Activated B cell treated with CpG ODN at 0.5 μM for 24 hours (primary cell): Measurements from ENCODE around the gene SUCLG1. TPM values are rescaled to one million over a fixed set of nuclear protein-coding genes. Genes with fewer than 3 reads are reported as not detected.

Source experiments
- ATAC-seq: fragments of 200-7000 bp; cut with Tn5 transposase; one replicate; pipeline ENCODE4 v1.10.0; 2021; ENCODE audit warnings: low read depth, mild to moderate bottlenecking, moderate library complexity
- CTCF ChIA-PET: fragments of 350-600 bp; sonication (Branson Sonifier 250); formaldehyde crosslinking; loops from one replicate; lab custom pipeline; 2021; ENCODE audit warnings: antibody characterized with exemption; lab: Charles Lee
- POLR2A ChIA-PET: fragments of 350-600 bp; sonication (Branson Sonifier 250); formaldehyde crosslinking; loops from one replicate; lab custom pipeline; 2021; ENCODE audit warnings: antibody characterized with exemption; lab: Charles Lee
- DNase-seq: peaks from one replicate; pipeline ENCODE4 v3.0.0; 2022
- H3K27ac Mint-ChIP-seq: one replicate; pipeline ENCODE4 v1.8.0; 2020; ENCODE audit warnings: mixed read lengths
- H3K27me3 Mint-ChIP-seq: one replicate; pipeline ENCODE4 v1.8.0; 2021; ENCODE audit warnings: mixed read lengths
- H3K36me3 Mint-ChIP-seq: one replicate; pipeline ENCODE4 v1.8.0; 2021; ENCODE audit warnings: low read depth, mixed read lengths
- H3K4me1 Mint-ChIP-seq: one replicate; pipeline ENCODE4 v1.8.0; 2021; ENCODE audit warnings: mixed read lengths
- H3K4me3 Mint-ChIP-seq: one replicate; pipeline ENCODE4 v1.8.0; 2020; ENCODE audit warnings: mild to moderate bottlenecking, mixed read lengths
- H3K9me3 Mint-ChIP-seq: one replicate; pipeline ENCODE4 v1.8.0; 2020; ENCODE audit warnings: mixed read lengths
- intact Hi-C: fragments of 100-400 bp; cut with micrococcal nuclease; formaldehyde crosslinking; loops from one replicate; pipeline ENCODE4 v1.15.1; 2024
- total RNA-seq: library from RNA; stranded (reverse); gene quantifications from 2 replicates; pipeline ENCODE4 v1.2.3, GENCODE V29; 2022
- TF ChIP-seq, protein P1 (sequence below): fragments of 200-600 bp; IDR thresholded peaks from one replicate; pipeline ENCODE4 v1.8.0; 2022; ENCODE audit warnings: antibody characterized with exemption, mild to moderate bottlenecking

Gene SUCLG1
- total RNA-seq, 1 donor from 2014 or later, result 45.9 TPM

DNA sequence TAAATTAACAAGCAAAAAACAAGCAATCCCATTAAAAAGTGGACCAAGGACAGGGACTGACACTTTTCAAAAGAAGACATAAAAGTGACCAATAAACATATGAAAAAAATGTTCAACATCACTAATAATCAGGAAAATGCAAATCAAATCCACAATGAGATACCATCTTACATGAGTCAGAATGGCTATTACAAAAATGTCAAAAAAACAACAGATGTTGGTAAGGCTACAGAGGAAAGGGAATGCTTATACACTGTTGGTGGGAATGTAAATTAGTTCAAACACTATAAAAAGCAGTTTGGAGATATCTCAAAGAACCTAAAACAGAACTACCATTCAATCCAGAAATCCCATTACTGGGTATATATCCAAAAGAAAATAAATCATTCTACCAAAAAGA lies 78.2 kb downstream of the SUCLG1 start:
- POLR2A ChIA-PET, result no interaction called here
- Mint-ChIP-seq H3K9me3 (no peaks in the 10 kb centered on the region), H3K36me3 (no peaks in the 10 kb centered on the region), H3K4me1 (no peaks in the 10 kb centered on the region), H3K4me3 (no peak overlapping the region), H3K27ac (no peak overlapping the region), H3K27me3 (peaks cover 9% of the 10 kb centered on the region)
- intact Hi-C loops, result no loop called here
- TF ChIP-seq, protein P1, sequence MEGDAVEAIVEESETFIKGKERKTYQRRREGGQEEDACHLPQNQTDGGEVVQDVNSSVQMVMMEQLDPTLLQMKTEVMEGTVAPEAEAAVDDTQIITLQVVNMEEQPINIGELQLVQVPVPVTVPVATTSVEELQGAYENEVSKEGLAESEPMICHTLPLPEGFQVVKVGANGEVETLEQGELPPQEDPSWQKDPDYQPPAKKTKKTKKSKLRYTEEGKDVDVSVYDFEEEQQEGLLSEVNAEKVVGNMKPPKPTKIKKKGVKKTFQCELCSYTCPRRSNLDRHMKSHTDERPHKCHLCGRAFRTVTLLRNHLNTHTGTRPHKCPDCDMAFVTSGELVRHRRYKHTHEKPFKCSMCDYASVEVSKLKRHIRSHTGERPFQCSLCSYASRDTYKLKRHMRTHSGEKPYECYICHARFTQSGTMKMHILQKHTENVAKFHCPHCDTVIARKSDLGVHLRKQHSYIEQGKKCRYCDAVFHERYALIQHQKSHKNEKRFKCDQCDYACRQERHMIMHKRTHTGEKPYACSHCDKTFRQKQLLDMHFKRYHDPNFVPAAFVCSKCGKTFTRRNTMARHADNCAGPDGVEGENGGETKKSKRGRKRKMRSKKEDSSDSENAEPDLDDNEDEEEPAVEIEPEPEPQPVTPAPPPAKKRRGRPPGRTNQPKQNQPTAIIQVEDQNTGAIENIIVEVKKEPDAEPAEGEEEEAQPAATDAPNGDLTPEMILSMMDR, result no peak
- ATAC-seq (no peak), DNase-seq (no peak)
- CTCF ChIA-PET, result no interaction called here

DNA sequence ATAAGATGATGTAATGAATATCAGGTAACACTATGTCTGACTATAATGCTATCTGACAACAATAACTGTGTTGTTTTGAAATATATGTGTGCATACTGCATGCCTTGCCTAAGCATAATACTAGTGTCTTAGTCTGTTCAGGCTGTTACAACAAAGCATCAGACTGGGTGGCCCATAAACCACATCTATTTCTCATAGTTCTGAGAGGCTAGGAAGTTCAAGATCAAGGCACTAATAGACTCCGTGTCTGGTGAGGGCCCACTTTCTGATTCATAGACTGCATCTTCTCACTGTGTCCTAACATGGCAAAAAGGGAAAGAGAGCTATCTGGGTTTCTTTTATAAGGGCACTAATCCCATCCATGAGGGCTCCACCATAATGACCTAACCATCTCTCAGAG lies 80.1 kb downstream of the SUCLG1 start:
- no peaks in the 10 kb centered on the region for H3K36me3 Mint-ChIP-seq
- no peak for DNase-seq
- ChIA-PET CTCF (no interaction called here), POLR2A (no interaction called here)
- no peaks in the 10 kb centered on the region for H3K9me3 Mint-ChIP-seq
- intact Hi-C loops, result no loop called here
- H3K4me1 Mint-ChIP-seq, result no peaks in the 10 kb centered on the region
- H3K27me3 Mint-ChIP-seq, result peaks cover 2% of the 10 kb centered on the region
- TF ChIP-seq, protein P1, result no peak
- no peak overlapping the region for H3K27ac Mint-ChIP-seq
- H3K4me3 Mint-ChIP-seq, result no peak overlapping the region
- no peak for ATAC-seq

DNA sequence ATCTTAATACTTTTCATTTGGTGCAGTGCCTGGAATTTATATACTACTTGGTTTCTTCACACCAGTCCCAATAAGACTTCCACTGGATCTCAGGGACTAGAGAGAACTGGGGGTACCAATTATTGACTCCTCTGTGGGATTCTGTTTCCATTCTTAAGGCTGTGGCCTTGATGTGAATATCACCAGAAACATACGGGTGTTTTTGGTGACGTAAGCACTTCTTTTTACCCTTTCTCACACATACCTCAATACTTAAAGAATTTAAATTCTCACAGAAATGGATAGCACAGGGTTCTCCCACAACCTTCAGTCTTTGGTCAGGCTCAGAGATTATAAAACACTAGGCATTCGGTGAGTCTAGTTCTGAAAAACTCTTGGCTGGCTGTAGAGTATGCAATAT lies 84.1 kb downstream of the SUCLG1 start:
- ChIA-PET CTCF (no interaction called here), POLR2A (no interaction called here)
- H3K27ac Mint-ChIP-seq, result no peak overlapping the region
- DNase-seq, result no peak
- no peaks in the 10 kb centered on the region for H3K36me3 Mint-ChIP-seq
- H3K9me3 Mint-ChIP-seq, result peaks cover 2% of the 10 kb centered on the region
- H3K4me1 Mint-ChIP-seq, result no peaks in the 10 kb centered on the region
- no peak overlapping the region for H3K4me3 Mint-ChIP-seq
- ATAC-seq, result no peak
- TF ChIP-seq, protein P1, result no peak
- intact Hi-C loops, result no loop called here
- peaks cover 4% of the 10 kb centered on the region for H3K27me3 Mint-ChIP-seq

DNA sequence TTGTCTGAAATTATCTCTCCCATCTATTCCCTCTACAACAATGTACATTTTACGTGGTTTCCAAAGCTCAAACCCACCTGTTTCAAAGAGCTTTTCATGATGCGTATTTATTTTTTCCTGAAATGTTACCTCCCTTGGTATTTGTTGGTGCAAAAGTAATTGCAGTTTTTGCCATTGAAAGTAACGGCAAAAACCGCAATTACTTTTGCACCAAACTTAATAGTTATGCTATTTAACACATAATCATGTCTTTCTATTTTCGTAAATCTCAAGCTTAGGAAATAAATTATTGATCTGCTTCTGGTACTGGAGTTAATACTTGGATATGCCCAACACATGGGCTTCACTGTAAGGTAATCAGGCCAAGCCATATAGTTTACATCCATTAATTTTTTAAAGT lies 85.2 kb downstream of the SUCLG1 start:
- CTCF ChIA-PET, result no interaction called here
- TF ChIP-seq, protein P1, result no peak
- peaks cover 2% of the 10 kb centered on the region for H3K9me3 Mint-ChIP-seq
- H3K27ac Mint-ChIP-seq, result no peak overlapping the region
- H3K4me3 Mint-ChIP-seq, result no peak overlapping the region
- no peaks in the 10 kb centered on the region for H3K4me1 Mint-ChIP-seq
- POLR2A ChIA-PET, result no interaction called here
- intact Hi-C loops, result no loop called here
- no peaks in the 10 kb centered on the region for H3K36me3 Mint-ChIP-seq
- DNase-seq (no peak), ATAC-seq (no peak)
- peaks cover 4% of the 10 kb centered on the region for H3K27me3 Mint-ChIP-seq

Other genes starting within 250 kb of the SUCLG1 start
- 0.34 and 0.82 TPM in 2 replicates for gene DNAH6, start 57.2 kb upstream of the SUCLG1 start, total RNA-seq